SH-SY5Y (cell line): ENCODE results near the gene MMEL1.

Experiments
- GATA2 ChIP-seq: IDR thresholded peaks from 2 replicates; pipeline ENCODE4 v1.6.1; 2011; ENCODE audit warnings: mild to moderate bottlenecking, low read depth, low read length
- GATA3 ChIP-seq: IDR thresholded peaks from 2 replicates; pipeline ENCODE4 v1.6.1; 2011; ENCODE audit warnings: low read depth, mild to moderate bottlenecking, low read length, moderate library complexity

DNA sequence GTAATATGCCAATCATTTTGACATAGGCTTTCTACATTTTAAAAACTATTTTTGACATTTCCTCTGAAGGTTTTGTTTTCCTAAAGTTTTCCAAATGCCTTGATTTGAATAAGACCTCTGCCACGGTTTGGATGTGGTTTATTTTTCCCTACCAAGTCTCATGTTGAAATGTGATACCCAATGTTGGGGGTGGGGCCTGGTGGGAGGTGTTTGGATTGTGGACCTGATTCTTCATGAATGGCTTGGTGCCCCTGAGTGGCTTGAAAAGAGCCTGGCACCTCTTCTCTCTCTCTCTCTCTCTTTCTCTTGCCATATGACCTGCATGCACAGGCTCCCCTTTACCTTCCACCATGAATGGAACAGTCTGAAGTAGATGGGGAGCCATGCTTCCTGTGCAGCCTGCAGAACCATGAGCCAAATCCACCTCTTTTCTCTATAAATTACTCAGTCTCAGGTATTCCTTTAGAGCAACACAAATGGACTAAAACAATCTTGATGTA lies 14.8 kb downstream of the MMEL1 start:
- no peak for TF ChIP-seq GATA3
- no peak for TF ChIP-seq GATA2
